Measurements from ENCODE around the gene TIMP1.

TIMP1 gene

DNA sequence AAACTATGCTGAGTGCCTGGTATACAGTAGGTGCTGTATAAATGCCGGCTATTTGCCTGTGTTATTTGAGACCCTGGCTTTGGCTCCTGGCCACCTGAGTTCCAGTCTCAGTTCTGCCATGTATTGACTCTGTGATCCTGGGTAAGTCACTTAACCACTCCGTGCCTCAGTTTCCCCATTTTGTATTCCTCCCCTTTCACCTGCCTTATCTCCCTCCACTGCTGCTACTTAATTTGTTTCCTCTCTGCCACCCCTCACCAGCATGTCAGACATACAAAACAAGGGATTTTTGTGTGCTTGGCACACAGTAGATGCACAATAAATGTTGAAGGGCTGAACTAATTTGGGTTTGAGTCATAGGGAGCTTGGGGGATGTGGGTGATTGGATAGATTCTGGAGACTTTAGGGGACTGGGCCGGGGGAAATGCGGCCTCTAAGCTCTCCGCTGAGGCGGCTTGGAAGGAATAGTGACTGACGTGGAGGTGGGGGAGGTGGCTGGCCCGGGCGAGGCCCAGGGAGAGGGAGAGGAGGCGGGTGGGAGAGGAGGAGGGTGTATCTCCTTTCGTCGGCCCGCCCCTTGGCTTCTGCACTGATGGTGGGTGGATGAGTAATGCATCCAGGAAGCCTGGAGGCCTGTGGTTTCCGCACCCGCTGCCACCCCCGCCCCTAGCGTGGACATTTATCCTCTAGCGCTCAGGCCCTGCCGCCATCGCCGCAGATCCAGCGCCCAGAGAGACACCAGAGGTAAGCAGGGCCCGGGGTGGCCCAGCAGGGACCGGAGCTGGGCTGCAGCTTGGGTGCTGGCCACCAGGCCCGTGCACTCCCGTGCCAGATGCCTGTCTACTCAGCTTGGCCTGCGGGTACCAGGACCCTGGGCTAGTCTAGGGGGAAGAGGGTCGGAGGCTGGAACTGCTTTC, at the start of gene TIMP1:
TIMP1 (plus strand) TSS at position 706 of the 917 bp plus-strand sequence. CDS start 980 bp downstream, outside the sequence.
- DNase-seq: peak; percentile 77 to 83

DNA sequence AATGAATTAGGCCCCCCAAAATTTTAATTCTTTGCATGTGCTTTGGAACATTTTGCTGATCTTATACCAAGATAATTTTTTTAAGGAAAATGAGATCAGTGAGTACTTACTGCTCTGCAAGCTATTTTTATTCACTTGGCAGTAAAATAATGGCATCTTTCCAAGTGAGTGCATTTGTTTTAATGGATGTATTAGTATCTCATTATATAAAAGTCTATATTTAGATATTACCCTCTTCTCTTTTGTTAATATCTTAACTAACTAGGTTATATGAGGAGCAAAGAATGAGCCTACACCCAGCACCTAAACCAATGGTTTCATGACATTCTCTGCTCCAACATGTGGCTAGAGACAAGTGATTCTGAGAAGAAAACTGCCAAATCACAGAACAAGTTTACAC, 42.4 kb upstream of the TIMP1 start:
- no peak for DNase-seq

GRCh38 chrX:47540754-47541538, 41.3 kb upstream of the TIMP1 start:
- no peak for DNase-seq

- no peak for DNase-seq
Measured at GRCh38 chrX:47543496-47543895, 38.7 kb upstream of the TIMP1 start.

GRCh38 chrX:47556045-47556623, 26.1 kb upstream of the TIMP1 start:
- DNase-seq: peak; percentile 78 to 80

DNA sequence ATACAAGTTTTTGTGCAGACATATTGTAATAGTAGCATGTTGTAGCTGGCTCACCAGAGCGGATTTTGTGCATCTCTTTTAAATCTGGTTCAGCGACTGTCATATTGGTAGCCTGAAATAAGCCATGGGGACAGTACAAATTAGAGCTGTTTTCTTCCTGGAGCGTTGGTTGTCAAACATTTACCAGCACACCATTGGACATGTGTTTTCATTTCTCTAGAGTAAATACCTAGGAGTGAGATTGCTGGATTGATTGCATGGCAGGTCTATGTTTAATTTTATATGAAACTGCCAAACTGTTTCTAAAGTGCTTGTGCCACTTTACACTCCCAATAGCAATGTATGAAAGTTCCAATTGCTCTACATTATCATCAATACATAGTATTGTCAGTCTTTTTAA, 23.8 kb upstream of the TIMP1 start:
- DNase-seq: no peak

GRCh38 chrX:47560179-47560933, 21.9 kb upstream of the TIMP1 start:
- no peak for DNase-seq

GRCh38 chrX:47560934-47561658, 21.1 kb upstream of the TIMP1 start, which contains the start of gene ARAF:
Gene ARAF, plus strand, starts transcription at chrX:47561205. Its CDS starts 1,763 bp downstream, at chrX:47562968.
- DNase-seq: peak; percentile 92 to 94

- DNase-seq: no peak
Measured at GRCh38 chrX:47561659-47562151, 20.5 kb upstream of the TIMP1 start.

DNA sequence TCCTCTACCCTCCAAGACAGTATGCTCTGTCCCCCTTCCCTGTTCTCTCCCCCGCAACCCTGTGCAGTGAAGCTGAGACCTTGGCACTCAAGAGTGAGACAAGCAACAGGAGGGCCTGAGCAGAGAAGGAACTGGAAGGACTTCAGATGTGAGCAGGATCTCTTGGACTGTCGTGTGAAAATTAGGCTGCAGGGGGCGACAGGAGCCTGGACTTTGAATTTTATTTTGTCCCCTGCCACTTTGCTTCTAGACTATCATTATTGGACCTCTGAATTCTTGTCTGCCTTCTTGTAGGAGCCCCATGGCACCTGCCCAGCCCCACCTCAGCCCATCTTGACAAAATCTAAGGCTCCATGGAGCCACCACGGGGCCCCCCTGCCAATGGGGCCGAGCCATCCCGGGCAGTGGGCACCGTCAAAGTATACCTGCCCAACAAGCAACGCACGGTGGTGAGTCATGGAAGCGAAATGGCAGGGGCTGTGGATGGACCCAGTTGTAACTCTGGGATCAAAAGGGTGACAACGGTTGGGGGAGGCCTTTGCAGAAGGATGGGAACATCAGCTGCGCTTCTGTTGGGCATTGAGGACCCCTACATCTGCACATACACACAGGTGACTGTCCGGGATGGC, 19.5 kb upstream of the TIMP1 start:
- peak in 1 of 2 donors; percentile 47 for DNase-seq

GRCh38 chrX:47563801-47564315, 18.4 kb upstream of the TIMP1 start:
- no peak for DNase-seq

DNA sequence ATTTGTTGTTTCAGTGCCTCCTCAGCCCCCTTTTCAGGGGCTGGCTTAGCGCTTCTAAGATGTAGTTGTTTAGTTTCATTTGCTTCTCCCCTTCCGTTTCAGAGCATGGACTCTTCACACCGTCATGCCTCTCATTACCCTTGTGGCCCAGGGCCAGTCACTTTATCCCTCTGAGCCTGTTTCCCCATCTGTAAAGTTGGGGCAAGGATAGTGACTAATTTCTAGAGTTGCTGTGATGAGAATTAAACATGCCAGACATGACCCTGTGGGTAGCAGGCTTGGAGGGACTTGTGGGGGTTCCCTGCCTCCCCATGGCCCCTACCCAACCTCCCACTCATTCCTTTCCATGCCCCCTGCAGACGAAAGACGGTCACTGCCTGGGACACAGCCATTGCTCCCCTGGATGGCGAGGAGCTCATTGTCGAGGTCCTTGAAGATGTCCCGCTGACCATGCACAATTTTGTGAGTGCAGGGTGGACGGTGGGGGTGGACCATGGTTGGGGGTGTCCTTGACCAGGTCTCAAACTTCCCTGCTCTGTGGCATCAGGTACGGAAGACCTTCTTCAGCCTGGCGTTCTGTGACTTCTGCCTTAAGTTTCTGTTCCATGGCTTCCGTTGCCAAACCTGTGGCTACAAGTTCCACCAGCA, 17.7 kb upstream of the TIMP1 start:
- no peak for DNase-seq

GRCh38 chrX:47566841-47567240, 15.4 kb upstream of the TIMP1 start:
- no peak for DNase-seq

DNA sequence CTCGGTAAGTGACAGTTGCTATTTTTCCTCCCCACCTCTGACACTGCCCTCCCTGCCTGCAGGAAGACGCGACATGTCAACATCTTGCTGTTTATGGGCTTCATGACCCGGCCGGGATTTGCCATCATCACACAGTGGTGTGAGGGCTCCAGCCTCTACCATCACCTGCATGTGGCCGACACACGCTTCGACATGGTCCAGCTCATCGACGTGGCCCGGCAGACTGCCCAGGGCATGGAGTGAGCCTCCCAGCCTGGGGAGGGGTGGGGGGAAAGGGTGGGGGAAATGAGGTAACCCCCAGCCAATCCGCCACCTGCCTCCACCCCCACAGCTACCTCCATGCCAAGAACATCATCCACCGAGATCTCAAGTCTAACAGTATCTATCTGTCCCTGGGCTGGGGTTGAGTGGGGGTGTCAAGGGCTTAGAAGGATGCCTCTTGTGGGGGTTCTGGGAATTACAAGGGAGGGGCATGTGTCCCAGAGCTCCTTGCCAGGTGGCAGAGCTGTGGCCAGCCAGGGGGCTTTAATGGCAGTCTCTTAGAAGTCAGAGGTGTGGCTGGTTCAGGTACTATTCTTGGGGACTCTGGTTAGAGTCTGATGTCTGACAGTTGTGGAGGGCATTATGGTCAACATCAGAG, 13.5 kb upstream of the TIMP1 start:
- DNase-seq: peak; percentile 37 to 42

- no peak for DNase-seq
Measured at GRCh38 chrX:47570794-47571193, 11.4 kb upstream of the TIMP1 start.

GRCh38 chrX:47571215-47571614, 11.0 kb upstream of the TIMP1 start:
- DNase-seq: no peak

GRCh38 chrX:47571896-47572295, 10.3 kb upstream of the TIMP1 start:
- no peak for DNase-seq

DNA sequence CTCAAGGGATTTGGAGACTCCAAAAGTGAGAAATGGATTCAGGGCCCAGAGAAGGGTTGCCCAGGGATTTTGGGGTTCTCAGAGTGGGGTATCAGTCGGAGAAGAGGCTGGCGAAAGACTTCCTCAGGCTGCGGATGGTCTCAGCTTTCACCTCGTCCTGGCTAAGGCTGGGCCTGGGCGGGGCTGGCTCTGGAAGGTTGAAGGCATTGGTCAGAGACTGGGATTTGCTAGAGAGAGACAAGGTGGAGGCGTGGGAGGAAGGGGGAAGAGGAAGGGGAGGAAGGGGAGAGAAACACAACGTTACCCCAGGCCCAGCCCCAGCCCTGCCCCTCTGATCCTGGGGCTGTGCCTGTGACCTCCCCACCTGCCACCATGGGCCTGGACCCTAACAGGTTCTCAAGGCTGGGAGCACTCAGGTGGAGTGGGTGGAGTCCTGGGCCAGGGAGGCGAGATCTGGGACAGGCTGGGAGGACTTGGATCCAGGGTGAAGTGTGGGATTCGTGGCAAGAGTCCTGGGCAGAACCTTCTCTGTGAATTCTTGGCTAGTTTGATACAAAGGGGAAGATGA, 9.4 kb upstream of the TIMP1 start:
- DNase-seq: no peak

GRCh38 chrX:47573341-47574075, 8.7 kb upstream of the TIMP1 start:
- DNase-seq: no peak
